Measurements from ENCODE around the gene RBMS3. TPM values are rescaled to one million over a fixed set of nuclear protein-coding genes. Genes with fewer than 3 reads are reported as not detected.

RBMS3 gene
- total and polyA plus RNA-seq, 2 experiments from 2014 or later, result 34.9 to 37.1 TPM

DNA sequence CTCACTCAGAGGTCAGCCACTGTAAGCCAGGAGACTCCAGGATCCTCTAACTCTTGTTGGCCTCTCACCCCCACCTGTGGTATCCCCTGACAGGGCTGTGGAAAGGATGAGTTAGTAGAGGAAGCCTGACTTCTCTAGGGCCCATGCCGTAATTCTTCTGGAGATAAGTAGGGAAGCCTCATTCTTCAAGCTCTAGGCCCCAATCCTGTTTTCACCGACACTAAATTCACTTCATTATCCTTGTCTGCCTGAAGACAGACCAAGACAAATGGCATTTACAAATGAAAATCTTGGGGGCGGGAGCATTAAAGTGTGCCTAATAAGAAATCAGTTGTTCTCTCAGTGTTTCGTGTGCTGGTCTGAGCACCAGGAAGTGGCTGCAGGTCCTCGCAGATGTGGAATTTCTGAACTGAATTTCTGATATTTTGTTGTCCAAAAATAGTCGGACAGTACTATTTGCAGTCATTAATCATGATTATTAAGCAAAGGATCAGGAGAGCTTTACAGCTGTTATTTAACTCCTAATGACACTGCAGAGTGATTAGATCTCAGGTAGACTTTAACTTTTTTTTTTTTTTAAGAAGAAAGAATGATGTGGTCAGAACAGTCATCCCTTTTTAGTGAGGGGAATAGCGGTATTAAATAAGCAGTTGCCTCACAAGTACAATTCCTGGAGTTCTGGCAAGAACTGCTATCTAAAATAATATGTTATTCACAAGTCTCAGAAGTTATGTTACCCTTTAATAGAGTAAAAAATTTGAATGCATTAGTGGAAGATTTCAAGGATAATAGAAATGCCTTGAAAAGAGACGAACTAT is 58.4 kb downstream of the RBMS3 start:
- H3K9me3 ChIP-seq (ENCODE audit: low read depth), result no peaks in the 10 kb centered on the region
- H3K4me2 ChIP-seq, result no peak overlapping the region
- H3K9me2 ChIP-seq (replicated peaks; ENCODE audit: insufficient read depth), result no peaks in the 10 kb centered on the region
- H3K27ac ChIP-seq, result no peak overlapping the region
- peaks cover 21% of the 10 kb centered on the region for H3K4me1 ChIP-seq (ENCODE audit: insufficient read depth)
- H4K20me1 ChIP-seq (ENCODE audit: insufficient read depth, poor library complexity, severe bottlenecking), result no peaks in the 10 kb centered on the region
- H3K4me3 ChIP-seq, result no peak overlapping the region
- DNase-seq (ENCODE audit: low spot score), result no peak
- no peak for TF ChIP-seq EZH2phosphoT487 (IDR thresholded peaks at IDR 0.05; ENCODE audit: low read depth, severe bottlenecking, unreplicated experiment)
- TF ChIP-seq, protein P1, sequence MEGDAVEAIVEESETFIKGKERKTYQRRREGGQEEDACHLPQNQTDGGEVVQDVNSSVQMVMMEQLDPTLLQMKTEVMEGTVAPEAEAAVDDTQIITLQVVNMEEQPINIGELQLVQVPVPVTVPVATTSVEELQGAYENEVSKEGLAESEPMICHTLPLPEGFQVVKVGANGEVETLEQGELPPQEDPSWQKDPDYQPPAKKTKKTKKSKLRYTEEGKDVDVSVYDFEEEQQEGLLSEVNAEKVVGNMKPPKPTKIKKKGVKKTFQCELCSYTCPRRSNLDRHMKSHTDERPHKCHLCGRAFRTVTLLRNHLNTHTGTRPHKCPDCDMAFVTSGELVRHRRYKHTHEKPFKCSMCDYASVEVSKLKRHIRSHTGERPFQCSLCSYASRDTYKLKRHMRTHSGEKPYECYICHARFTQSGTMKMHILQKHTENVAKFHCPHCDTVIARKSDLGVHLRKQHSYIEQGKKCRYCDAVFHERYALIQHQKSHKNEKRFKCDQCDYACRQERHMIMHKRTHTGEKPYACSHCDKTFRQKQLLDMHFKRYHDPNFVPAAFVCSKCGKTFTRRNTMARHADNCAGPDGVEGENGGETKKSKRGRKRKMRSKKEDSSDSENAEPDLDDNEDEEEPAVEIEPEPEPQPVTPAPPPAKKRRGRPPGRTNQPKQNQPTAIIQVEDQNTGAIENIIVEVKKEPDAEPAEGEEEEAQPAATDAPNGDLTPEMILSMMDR (IDR thresholded peaks at IDR 0.05; ENCODE audit: poor library complexity), result no peak
- no peak for TF ChIP-seq EZH2 (IDR thresholded peaks at IDR 0.05; ENCODE audit: borderline replicate concordance)
- H3K79me2 ChIP-seq, result peaks cover 64% of the 10 kb centered on the region
- H2AFZ ChIP-seq, result no peak overlapping the region
- WGBS (ENCODE audit: low lambda C conversion rate, missing lambda C conversion rate), result 84% methylated on average over 8 of the region's 8 CpGs
- H3K27me3 ChIP-seq, result no peaks in the 10 kb centered on the region
- H3K36me3 ChIP-seq (replicated peaks; ENCODE audit: insufficient read depth, low read depth), result no peaks in the 10 kb centered on the region

DNA sequence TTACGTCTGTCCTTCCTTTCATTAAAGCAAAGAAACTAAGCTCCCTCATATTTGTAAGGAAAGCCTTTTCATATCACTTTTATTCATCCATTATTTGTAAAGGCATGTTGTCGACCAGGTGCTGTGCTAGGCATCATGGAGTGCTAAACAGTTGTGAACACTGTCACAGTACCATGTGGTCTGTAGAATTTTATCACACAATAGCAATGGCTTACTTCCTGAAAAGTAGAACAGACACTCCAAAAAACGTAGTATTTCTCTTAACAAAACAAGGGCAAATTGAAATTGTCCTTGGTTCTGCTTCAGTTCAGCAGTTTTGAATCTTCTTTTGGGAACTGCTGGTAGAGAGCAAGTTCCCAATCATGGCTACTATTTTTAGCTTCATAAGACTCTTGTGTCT is 63.3 kb downstream of the RBMS3 start:
- TF ChIP-seq EZH2phosphoT487 (IDR thresholded peaks at IDR 0.05; ENCODE audit: low read depth, severe bottlenecking, unreplicated experiment), result no peak
- TF ChIP-seq, protein P1 (IDR thresholded peaks at IDR 0.05; ENCODE audit: poor library complexity), result no peak
- TF ChIP-seq EZH2 (IDR thresholded peaks at IDR 0.05; ENCODE audit: borderline replicate concordance), result no peak
- 95% methylated on average over 3 of the region's 3 CpGs for WGBS (ENCODE audit: low lambda C conversion rate, missing lambda C conversion rate)
- peaks cover 57% of the 10 kb centered on the region for H3K79me2 ChIP-seq
- H3K4me2 ChIP-seq, result no peak overlapping the region
- H3K9me3 ChIP-seq (ENCODE audit: low read depth), result no peaks in the 10 kb centered on the region
- no peak overlapping the region for H3K27ac ChIP-seq
- H3K4me1 ChIP-seq (ENCODE audit: insufficient read depth), result peaks cover 6% of the 10 kb centered on the region
- H3K4me3 ChIP-seq, result no peak overlapping the region
- no peaks in the 10 kb centered on the region for H3K36me3 ChIP-seq (replicated peaks; ENCODE audit: insufficient read depth, low read depth)
- H3K9me2 ChIP-seq (replicated peaks; ENCODE audit: insufficient read depth), result no peaks in the 10 kb centered on the region
- DNase-seq (ENCODE audit: low spot score), result no peak
- H3K27me3 ChIP-seq, result no peaks in the 10 kb centered on the region
- H2AFZ ChIP-seq, result no peak overlapping the region
- no peaks in the 10 kb centered on the region for H4K20me1 ChIP-seq (ENCODE audit: insufficient read depth, poor library complexity, severe bottlenecking)

DNA sequence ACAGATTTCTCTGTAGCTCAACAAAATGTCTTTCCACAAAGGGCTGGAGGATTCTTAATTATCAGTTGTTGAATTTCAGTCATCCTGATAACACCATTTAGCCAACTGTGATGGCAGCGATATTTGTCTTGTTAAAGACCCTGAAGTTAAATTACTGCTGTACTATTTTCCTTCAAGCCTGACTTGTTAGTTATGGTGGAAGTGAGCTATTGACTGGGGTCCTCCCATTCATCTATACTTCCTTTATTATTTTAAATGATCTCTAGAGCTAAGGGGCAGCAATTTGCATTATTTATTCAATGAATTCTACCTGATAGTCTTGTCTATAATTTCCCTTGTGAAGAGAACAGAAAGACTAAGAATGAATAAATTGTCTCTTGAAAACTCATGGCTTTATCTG is 64.1 kb downstream of the RBMS3 start:
- no peaks in the 10 kb centered on the region for H3K9me2 ChIP-seq (replicated peaks; ENCODE audit: insufficient read depth)
- 70% methylated on average over 1 of the region's 1 CpG for WGBS (ENCODE audit: low lambda C conversion rate, missing lambda C conversion rate)
- H3K4me2 ChIP-seq, result no peak overlapping the region
- no peak overlapping the region for H2AFZ ChIP-seq
- TF ChIP-seq, protein P1 (IDR thresholded peaks at IDR 0.05; ENCODE audit: poor library complexity), result no peak
- no peak for TF ChIP-seq EZH2 (IDR thresholded peaks at IDR 0.05; ENCODE audit: borderline replicate concordance)
- TF ChIP-seq EZH2phosphoT487 (IDR thresholded peaks at IDR 0.05; ENCODE audit: low read depth, severe bottlenecking, unreplicated experiment), result no peak
- H3K4me3 ChIP-seq, result no peak overlapping the region
- no peak for DNase-seq (ENCODE audit: low spot score)
- H3K36me3 ChIP-seq (replicated peaks; ENCODE audit: insufficient read depth, low read depth), result no peaks in the 10 kb centered on the region
- no peaks in the 10 kb centered on the region for H3K27me3 ChIP-seq
- H3K9me3 ChIP-seq (ENCODE audit: low read depth), result no peaks in the 10 kb centered on the region
- H4K20me1 ChIP-seq (ENCODE audit: insufficient read depth, poor library complexity, severe bottlenecking), result no peaks in the 10 kb centered on the region
- no peak overlapping the region for H3K27ac ChIP-seq
- H3K79me2 ChIP-seq, result peaks cover 56% of the 10 kb centered on the region
- H3K4me1 ChIP-seq (ENCODE audit: insufficient read depth), result peaks cover 6% of the 10 kb centered on the region

Measured in hepatocyte (in vitro differentiated cells).